ENCODE results near the gene ZNF273. TPM values are rescaled to one million over a fixed set of nuclear protein-coding genes. Genes with fewer than 3 reads are reported as not detected.
"Not testable (repeated sequence)": the region's sequence is repeated elsewhere in the genome, so short reads cannot be mapped to it uniquely, and the experiment has no call there.

ZNF273 gene
- total RNA-seq: 3.9 and 5.1 TPM in 2 replicates
- 1.5 TPM for polyA plus RNA-seq (2012)

- peak; percentile 94 for DNase-seq (ENCODE audit: low read depth)
Observed at GRCh38 chr7:64902806-64903721, at the start of gene ZNF273. Gene ZNF273, plus strand, starts transcription at chr7:64903273. Its CDS starts 45 bp downstream, at chr7:64903318.

GRCh38 chr7:64853679-64854078, 49.4 kb upstream of the ZNF273 start:
- DNase-seq (ENCODE audit: low read depth): no peak

GRCh38 chr7:64854969-64855368, 48.1 kb upstream of the ZNF273 start:
- DNase-seq (ENCODE audit: low read depth): no peak

GRCh38 chr7:64863021-64863420, 40.1 kb upstream of the ZNF273 start:
- no peak for DNase-seq (ENCODE audit: low read depth)

GRCh38 chr7:64863530-64863929, 39.5 kb upstream of the ZNF273 start:
- DNase-seq (ENCODE audit: low read depth): not testable (repeated sequence)

GRCh38 chr7:64863969-64864368, 39.1 kb upstream of the ZNF273 start:
- no peak for DNase-seq (ENCODE audit: low read depth)

- no peak for DNase-seq (ENCODE audit: low read depth)
Observed at GRCh38 chr7:64867863-64868440, 35.1 kb upstream of the ZNF273 start.

GRCh38 chr7:64868499-64868898, 34.6 kb upstream of the ZNF273 start:
- DNase-seq (ENCODE audit: low read depth): no peak

- no peak for DNase-seq (ENCODE audit: low read depth)
Observed at GRCh38 chr7:64869121-64869725, 33.9 kb upstream of the ZNF273 start.

GRCh38 chr7:64869912-64870562, 33.0 kb upstream of the ZNF273 start:
- DNase-seq (ENCODE audit: low read depth): no peak

- DNase-seq (ENCODE audit: low read depth): no peak
Observed at GRCh38 chr7:64870656-64871055, 32.4 kb upstream of the ZNF273 start.

- DNase-seq (ENCODE audit: low read depth): no peak
Observed at GRCh38 chr7:64871761-64872160, 31.3 kb upstream of the ZNF273 start.

- DNase-seq (ENCODE audit: low read depth): no peak
Observed at GRCh38 chr7:64872351-64873154, 30.5 kb upstream of the ZNF273 start.

- DNase-seq (ENCODE audit: low read depth): no peak
Observed at GRCh38 chr7:64873155-64873500, 29.9 kb upstream of the ZNF273 start.

- DNase-seq (ENCODE audit: low read depth): no peak
Observed at GRCh38 chr7:64873517-64873916, 29.6 kb upstream of the ZNF273 start.

GRCh38 chr7:64874114-64874513, 29.0 kb upstream of the ZNF273 start:
- DNase-seq (ENCODE audit: low read depth): peak; percentile 50

GRCh38 chr7:64874562-64875250, 28.4 kb upstream of the ZNF273 start:
- no peak for DNase-seq (ENCODE audit: low read depth)

GRCh38 chr7:64875258-64875657, 27.8 kb upstream of the ZNF273 start:
- DNase-seq (ENCODE audit: low read depth): no peak

- no peak for DNase-seq (ENCODE audit: low read depth)
Observed at GRCh38 chr7:64875658-64876406, 27.2 kb upstream of the ZNF273 start.

All from myocyte (in vitro differentiated cells).